ENCODE results near the gene FAM81A. TPM values are rescaled to one million over a fixed set of nuclear protein-coding genes. Genes with fewer than 3 reads are reported as not detected.

The FAM81A gene
- total RNA-seq, 4 donors from 2014 or later, result 0.53 to 2.0 (median 0.83) TPM; not detected in 1

GRCh38 chr15:59444980-59445545, 7.1 kb downstream of the FAM81A start:
- no peaks in the 10 kb centered on the region for H3K9me3 ChIP-seq
- no peaks in the 10 kb centered on the region for H3K4me1 ChIP-seq
- H3K36me3 ChIP-seq, result no peaks in the 10 kb centered on the region
- no peak overlapping the region for H3K27ac ChIP-seq
- TF ChIP-seq CTCF (IDR thresholded peaks at IDR 0.05), result no peak
- TF ChIP-seq POLR2A (IDR thresholded peaks at IDR 0.05), result no peak
- DNase-seq, result no peak
- no peak overlapping the region for H3K4me3 ChIP-seq
- H3K27me3 ChIP-seq, result no peaks in the 10 kb centered on the region

- no peaks in the 10 kb centered on the region for H3K4me1 ChIP-seq
- TF ChIP-seq POLR2A (IDR thresholded peaks at IDR 0.05) (no peak), CTCF (IDR thresholded peaks at IDR 0.05) (no peak)
Measured at GRCh38 chr15:59446232-59446957, 8.4 kb downstream of the FAM81A start.

GRCh38 chr15:59447367-59447766, 9.4 kb downstream of the FAM81A start:
- Histone ChIP-seq H3K4me3 (no peak overlapping the region), H3K27ac (no peak overlapping the region), H3K9me3 (no peaks in the 10 kb centered on the region), H3K4me1 (no peaks in the 10 kb centered on the region), H3K36me3 (no peaks in the 10 kb centered on the region), H3K27me3 (no peaks in the 10 kb centered on the region)
- no peak for DNase-seq
- TF ChIP-seq POLR2A (IDR thresholded peaks at IDR 0.05), result no peak
- TF ChIP-seq CTCF (IDR thresholded peaks at IDR 0.05), result no peak

More at GRCh38 chr15:59446232-59446957, 8.4 kb downstream of the FAM81A start:
- no peaks in the 10 kb centered on the region for H3K9me3 ChIP-seq
- H3K27me3 ChIP-seq, result no peaks in the 10 kb centered on the region
- H3K36me3 ChIP-seq, result no peaks in the 10 kb centered on the region
- no peak for DNase-seq
- H3K4me3 ChIP-seq, result no peak overlapping the region
- no peak overlapping the region for H3K27ac ChIP-seq

- no peak overlapping the region for H3K4me3 ChIP-seq
- H3K36me3 ChIP-seq, result no peaks in the 10 kb centered on the region
- TF ChIP-seq POLR2A (IDR thresholded peaks at IDR 0.05), result no peak
- TF ChIP-seq CTCF (IDR thresholded peaks at IDR 0.05), result no peak
Measured at GRCh38 chr15:59448871-59449270, 10.9 kb downstream of the FAM81A start.

GRCh38 chr15:59453474-59454215, 15.7 kb downstream of the FAM81A start:
- no peak overlapping the region for H3K27ac ChIP-seq
- H3K27me3 ChIP-seq, result no peaks in the 10 kb centered on the region
- no peak for DNase-seq
- H3K4me1 ChIP-seq, result peaks cover 0 to 5% (median 0%) of the 10 kb centered on the region in 4 donors
- TF ChIP-seq POLR2A (IDR thresholded peaks at IDR 0.05) (no peak), CTCF (IDR thresholded peaks at IDR 0.05) (no peak)
- no peaks in the 10 kb centered on the region for H3K9me3 ChIP-seq
- no peaks in the 10 kb centered on the region for H3K36me3 ChIP-seq
- no peak overlapping the region for H3K4me3 ChIP-seq

More at GRCh38 chr15:59448871-59449270, 10.9 kb downstream of the FAM81A start:
- Histone ChIP-seq H3K4me1 (no peaks in the 10 kb centered on the region), H3K9me3 (no peaks in the 10 kb centered on the region), H3K27ac (no peak overlapping the region), H3K27me3 (no peaks in the 10 kb centered on the region)
- no peak for DNase-seq
